Naive B cell (primary cell): ENCODE results near the gene MROH9. TPM values are rescaled to one million over a fixed set of nuclear protein-coding genes. Genes with fewer than 3 reads are reported as not detected.

ENCODE experiments used
- ATAC-seq, 2 donors: fragments of 150-1000 bp; cut with Tn5 transposase; 2 replicates each; pipeline ENCODE4 v1.10.0; 2021; ENCODE audit warnings: low read depth in 2 of 2, mild to moderate bottlenecking in 2 of 2, moderate library complexity in 2 of 2
- DNase-seq: peaks from one replicate; pipeline ENCODE4 v3.0.0; 2022
- H3K27ac Mint-ChIP-seq, 6 donors: one replicate each; pipeline ENCODE4 v1.8.0; 2020 to 2022; ENCODE audit warnings: mild to moderate bottlenecking in 6 of 6, mixed read lengths in 6 of 6, moderate library complexity in 5 of 6, inconsistent platforms in 2 of 6
- H3K27me3 Mint-ChIP-seq, 3 donors: one replicate each; pipeline ENCODE4 v1.8.0; 2021 to 2022; ENCODE audit warnings: mixed read lengths in 3 of 3, mild to moderate bottlenecking in 1 of 3
- H3K36me3 Mint-ChIP-seq, 2 donors: one replicate each; pipeline ENCODE4 v1.8.0; 2020 to 2022; ENCODE audit warnings: mixed read lengths in 2 of 2, inconsistent platforms in 1 of 2, mild to moderate bottlenecking in 1 of 2
- H3K4me1 Mint-ChIP-seq, 3 donors: one replicate each; pipeline ENCODE4 v1.8.0; 2020 to 2022; ENCODE audit warnings: mixed read lengths in 3 of 3, inconsistent platforms in 1 of 3, mild to moderate bottlenecking in 1 of 3, moderate library complexity in 1 of 3
- H3K4me3 Mint-ChIP-seq, 8 donors: one replicate each; pipeline ENCODE4 v1.8.0; 2020 to 2022; ENCODE audit warnings: mild to moderate bottlenecking in 8 of 8, mixed read lengths in 8 of 8, moderate library complexity in 8 of 8, inconsistent platforms in 2 of 8
- H3K9me3 Mint-ChIP-seq, 7 donors: one replicate each; pipeline ENCODE4 v1.8.0; 2020 to 2022; ENCODE audit warnings: mixed read lengths in 7 of 7, mild to moderate bottlenecking in 5 of 7, inconsistent platforms in 2 of 7, moderate library complexity in 1 of 7
- polyA plus RNA-seq, 6 donors: library from polyadenylated mRNA; unstranded; fragments of 300-500 nt; fragmentation: Illumina TruSeq; gene quantifications; one replicate each; pipeline ENCODE4 v1.2.3, GENCODE V29; 2021; ENCODE audit warnings: low read depth in 6 of 6

Gene MROH9
- polyA plus RNA-seq, 6 donors from 2014 or later, result not detected

DNA sequence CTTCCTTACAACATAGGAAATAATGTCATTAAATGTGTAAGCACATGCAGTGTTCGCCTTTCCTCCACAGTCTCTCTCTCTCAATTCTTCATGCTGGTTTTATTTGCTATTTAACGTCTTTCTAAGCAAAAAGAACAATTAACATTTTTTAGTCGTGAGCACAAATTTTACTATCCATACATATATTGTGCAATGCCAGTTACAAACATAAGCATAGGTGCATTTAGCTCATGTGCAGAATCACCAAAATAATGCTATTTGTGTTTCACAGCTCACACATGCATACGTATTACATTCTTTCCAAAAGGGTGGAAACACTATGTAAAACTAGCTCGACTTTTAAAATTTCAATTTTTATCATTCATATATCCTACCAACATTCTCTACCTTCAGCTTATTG, 52.1 kb downstream of the MROH9 start:
- Mint-ChIP-seq H3K9me3 (no peaks in the 10 kb centered on the region), H3K4me3 (no peak overlapping the region), H3K36me3 (no peaks in the 10 kb centered on the region), H3K27me3 (no peaks in the 10 kb centered on the region), H3K27ac (no peak overlapping the region), H3K4me1 (no peaks in the 10 kb centered on the region)
- ATAC-seq (no peak), DNase-seq (no peak)

DNA sequence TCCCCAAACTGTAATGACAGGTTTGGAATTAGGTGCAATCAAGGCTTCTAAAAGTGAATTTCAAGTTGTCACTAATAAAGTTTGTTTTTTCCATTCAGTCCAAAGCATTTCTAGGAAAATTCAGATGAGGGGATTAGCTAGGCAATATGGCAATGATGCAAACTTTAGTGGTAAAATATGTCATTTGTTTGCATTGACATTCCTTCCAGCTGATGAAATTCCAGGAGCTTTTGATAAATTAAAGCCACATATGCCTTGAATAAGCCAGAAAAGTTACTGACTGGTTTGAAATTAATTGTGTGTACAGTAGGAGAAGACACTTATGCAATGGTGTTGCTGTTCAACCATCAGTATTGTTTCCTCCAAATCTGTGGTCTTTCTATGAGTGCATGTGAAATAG, 57.8 kb downstream of the MROH9 start:
- no peak overlapping the region for H3K27ac Mint-ChIP-seq
- H3K4me1 Mint-ChIP-seq, result no peaks in the 10 kb centered on the region
- no peak overlapping the region for H3K4me3 Mint-ChIP-seq
- H3K9me3 Mint-ChIP-seq, result peaks cover 0 to under 1% (median 0%) of the 10 kb centered on the region in 7 donors
- DNase-seq (no peak), ATAC-seq (no peak)
- H3K27me3 Mint-ChIP-seq, result no peaks in the 10 kb centered on the region
- H3K36me3 Mint-ChIP-seq, result no peaks in the 10 kb centered on the region

DNA sequence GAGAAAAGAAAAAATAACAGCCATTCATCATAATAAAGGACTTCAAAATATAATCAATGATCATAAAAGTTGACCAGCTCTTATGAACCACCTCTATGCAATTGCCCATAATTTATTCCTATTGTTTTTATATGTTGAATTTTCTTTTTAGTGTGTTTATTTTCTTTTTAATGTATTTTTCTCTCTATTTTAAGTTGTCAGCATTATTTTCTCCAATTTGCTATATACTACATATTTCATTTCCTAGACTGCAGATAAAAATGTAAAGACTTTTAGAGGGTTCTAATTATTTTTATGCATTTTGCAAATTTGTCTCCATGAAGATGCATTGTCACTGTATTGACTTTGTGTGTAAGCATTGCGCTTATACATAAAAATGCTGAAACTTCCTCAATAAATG, 58.4 kb downstream of the MROH9 start:
- Mint-ChIP-seq H3K9me3 (peaks cover 0 to 2% (median 0%) of the 10 kb centered on the region in 7 donors), H3K4me1 (no peaks in the 10 kb centered on the region), H3K36me3 (no peaks in the 10 kb centered on the region), H3K27ac (no peak overlapping the region), H3K27me3 (no peaks in the 10 kb centered on the region), H3K4me3 (no peak overlapping the region)
- no peak for DNase-seq
- ATAC-seq, result no peak

DNA sequence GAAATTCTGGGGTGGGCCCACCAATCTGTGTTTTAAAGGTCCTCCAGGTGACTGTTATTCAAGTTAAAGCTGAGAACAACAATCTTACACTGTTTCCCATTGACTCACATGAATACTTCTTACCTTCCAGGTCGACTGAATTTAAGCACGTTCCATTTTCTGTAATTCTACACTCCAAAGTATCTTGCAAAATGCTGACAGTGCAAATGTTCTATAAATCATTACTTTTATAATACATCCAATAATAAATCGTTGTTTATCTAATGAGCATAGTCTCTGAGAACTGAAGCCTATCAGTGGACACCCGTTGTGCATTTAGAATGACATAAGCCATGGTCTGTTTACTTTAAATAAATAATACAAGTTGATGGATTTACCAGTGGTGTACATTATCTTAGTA, 79.5 kb downstream of the MROH9 start:
- peaks cover 0 to 10% (median 4%) of the 10 kb centered on the region in 7 donors for H3K9me3 Mint-ChIP-seq
- H3K4me1 Mint-ChIP-seq, result no peaks in the 10 kb centered on the region
- H3K27me3 Mint-ChIP-seq, result peaks cover 0 to 12% (median 6%) of the 10 kb centered on the region in 3 donors
- ATAC-seq (no peak), DNase-seq (no peak)
- H3K36me3 Mint-ChIP-seq, result no peaks in the 10 kb centered on the region
- H3K4me3 Mint-ChIP-seq, result no peak overlapping the region
- no peak overlapping the region for H3K27ac Mint-ChIP-seq

DNA sequence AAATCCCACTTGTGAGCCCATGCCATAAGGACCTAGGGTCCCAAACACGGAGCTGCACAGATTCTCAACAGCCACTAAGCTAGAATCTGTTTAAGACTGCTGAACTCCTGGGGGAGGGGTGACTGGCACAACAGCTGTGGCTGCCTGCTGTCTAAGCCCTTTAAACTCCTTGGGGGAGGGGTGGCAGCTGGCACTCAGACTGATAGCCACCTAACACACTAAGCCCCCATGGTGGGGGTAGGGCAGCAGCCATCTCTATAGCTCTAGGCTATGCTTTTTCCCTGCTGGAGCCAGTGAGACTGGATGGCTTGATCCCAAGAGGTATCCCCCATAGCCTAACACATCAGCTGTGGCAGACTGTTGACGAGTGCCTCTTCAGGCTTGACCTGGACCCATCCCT, 82.1 kb downstream of the MROH9 start:
- DNase-seq (no peak), ATAC-seq (no peak)
- Mint-ChIP-seq H3K9me3 (peaks cover 0 to 24% (median 13%) of the 10 kb centered on the region in 7 donors), H3K27me3 (peaks cover 0 to 6% (median 5%) of the 10 kb centered on the region in 3 donors), H3K4me1 (no peaks in the 10 kb centered on the region), H3K36me3 (no peaks in the 10 kb centered on the region), H3K27ac (no peak overlapping the region), H3K4me3 (no peak overlapping the region)

DNA sequence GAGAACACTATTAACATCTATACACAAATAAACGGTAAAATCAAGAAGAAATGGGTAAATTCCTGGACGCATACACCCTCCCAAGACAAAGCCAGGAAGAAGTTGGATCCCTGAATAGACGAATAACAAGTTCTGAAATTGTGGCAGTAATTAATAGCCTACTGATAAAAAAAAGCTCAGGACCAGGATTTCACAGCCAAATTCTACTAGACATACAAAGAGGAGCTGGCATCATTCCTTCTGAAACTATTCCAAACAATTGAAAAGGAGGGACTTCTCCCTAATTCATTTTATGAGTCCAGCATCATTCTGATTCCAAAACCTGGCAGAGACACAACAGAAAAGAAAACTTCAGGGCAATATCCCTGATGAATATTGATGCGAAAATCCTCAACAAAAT, 84.6 kb downstream of the MROH9 start:
- Mint-ChIP-seq H3K36me3 (no peaks in the 10 kb centered on the region), H3K27me3 (peaks cover 0 to 5% (median 0%) of the 10 kb centered on the region in 3 donors), H3K9me3 (peaks cover 0 to 25% (median 14%) of the 10 kb centered on the region in 7 donors), H3K4me1 (no peaks in the 10 kb centered on the region), H3K27ac (no peak overlapping the region), H3K4me3 (no peak overlapping the region)
- DNase-seq, result no peak
- no peak for ATAC-seq

DNA sequence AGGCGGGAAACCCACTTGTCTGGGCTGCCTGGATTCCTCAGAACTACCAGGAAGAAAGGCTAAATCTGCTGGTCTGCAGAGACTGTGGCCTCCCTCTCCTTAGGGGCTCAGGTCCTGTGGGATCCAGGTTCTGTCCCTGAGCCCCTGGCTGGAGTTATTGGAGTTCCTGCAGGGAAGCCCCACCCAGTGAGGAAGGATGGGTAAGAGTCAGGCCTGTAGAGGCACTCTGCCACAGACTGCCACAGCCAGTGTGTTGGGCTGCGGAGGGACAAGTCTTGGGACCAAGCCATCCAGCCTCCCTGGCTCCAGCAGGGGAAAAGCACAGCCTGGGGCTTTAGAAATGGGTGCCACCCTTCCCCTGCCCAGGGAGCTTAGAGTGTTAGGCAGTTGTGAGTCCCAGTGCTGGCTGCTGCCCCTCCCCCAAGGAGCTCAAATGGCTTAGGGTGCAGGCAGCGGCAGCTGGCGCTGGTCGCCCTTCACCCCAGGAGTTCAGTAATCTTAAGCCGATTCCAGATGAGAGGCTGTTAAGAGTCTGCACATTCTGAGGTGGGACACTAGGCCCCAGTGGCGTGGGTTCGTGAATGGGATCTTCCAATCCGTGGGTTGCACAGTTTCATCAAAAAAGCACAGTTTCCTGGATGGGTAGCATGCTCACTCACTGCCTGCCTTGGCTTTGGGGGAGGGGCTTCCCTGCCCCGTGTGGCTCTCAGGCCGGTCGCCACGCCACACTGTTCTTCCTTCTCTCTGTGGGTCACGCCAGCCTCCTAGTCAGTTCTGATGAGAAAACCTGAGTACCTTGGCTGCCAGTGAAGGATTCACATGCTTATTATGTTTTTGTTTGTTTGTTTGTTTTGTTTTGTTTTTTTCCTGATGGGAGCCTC, 97.7 kb downstream of the MROH9 start:
- Mint-ChIP-seq H3K4me1 (no peaks in the 10 kb centered on the region), H3K27me3 (peaks cover 0 to 28% (median 6%) of the 10 kb centered on the region in 3 donors), H3K4me3 (peak overlapping the region in 1 of 8 donors; percentile 20), H3K9me3 (peaks cover 0 to 15% (median 10%) of the 10 kb centered on the region in 7 donors), H3K36me3 (no peaks in the 10 kb centered on the region), H3K27ac (no peak overlapping the region)
- DNase-seq (no peak), ATAC-seq (no peak)

DNA sequence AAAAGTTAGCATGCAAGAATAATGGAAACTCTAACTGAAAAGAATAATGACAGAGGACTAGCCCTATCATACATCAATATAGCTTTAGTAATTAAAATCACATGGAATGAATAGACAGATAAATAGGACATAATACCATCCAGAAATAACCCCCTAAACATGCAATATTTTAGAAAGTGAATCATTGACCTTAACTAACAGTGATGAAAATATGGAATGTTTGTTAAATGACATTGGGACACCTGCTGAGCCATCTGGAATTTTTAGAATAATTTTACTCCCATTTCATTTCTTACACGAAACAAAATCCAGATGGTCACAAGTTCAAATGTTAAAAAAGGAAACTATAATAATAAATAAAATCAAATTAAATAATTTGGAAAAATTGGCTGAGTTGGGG, 102.3 kb downstream of the MROH9 start:
- Mint-ChIP-seq H3K4me1 (no peaks in the 10 kb centered on the region), H3K27me3 (peaks cover 0 to 5% (median 3%) of the 10 kb centered on the region in 3 donors)
- ATAC-seq, result no peak

DNA sequence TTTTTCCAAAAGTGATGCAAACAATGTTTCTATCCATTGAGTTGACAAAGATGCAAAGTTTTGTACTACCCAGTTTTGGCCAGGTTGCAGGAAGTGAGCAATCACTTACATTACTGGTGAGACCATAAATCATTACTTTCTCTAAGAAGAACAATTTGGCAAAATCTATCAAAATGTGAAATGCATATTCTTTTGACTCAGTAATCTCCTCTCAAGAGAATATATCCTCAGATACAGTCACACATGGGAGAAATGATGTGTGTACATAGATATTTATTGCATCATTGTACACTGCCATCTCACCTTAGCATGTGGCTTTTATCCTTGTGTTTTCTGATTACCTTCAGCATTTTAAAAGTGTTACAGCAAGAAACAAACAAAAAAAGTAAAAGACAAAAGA, 103.0 kb downstream of the MROH9 start:
- DNase-seq, result no peak
- ATAC-seq, result no peak
- H3K27ac Mint-ChIP-seq, result no peak overlapping the region
- H3K27me3 Mint-ChIP-seq, result peaks cover 0 to 4% (median 3%) of the 10 kb centered on the region in 3 donors
- H3K9me3 Mint-ChIP-seq, result peaks cover 3 to 8% (median 5%) of the 10 kb centered on the region in 7 donors
- H3K4me3 Mint-ChIP-seq, result no peak overlapping the region
- H3K36me3 Mint-ChIP-seq, result no peaks in the 10 kb centered on the region
- no peaks in the 10 kb centered on the region for H3K4me1 Mint-ChIP-seq

More for the DNA sequence above, 102.3 kb downstream of the MROH9 start:
- Mint-ChIP-seq H3K4me3 (no peak overlapping the region), H3K36me3 (no peaks in the 10 kb centered on the region), H3K27ac (no peak overlapping the region), H3K9me3 (peaks cover 2 to 4% (median 3%) of the 10 kb centered on the region in 7 donors)
- DNase-seq, result no peak

DNA sequence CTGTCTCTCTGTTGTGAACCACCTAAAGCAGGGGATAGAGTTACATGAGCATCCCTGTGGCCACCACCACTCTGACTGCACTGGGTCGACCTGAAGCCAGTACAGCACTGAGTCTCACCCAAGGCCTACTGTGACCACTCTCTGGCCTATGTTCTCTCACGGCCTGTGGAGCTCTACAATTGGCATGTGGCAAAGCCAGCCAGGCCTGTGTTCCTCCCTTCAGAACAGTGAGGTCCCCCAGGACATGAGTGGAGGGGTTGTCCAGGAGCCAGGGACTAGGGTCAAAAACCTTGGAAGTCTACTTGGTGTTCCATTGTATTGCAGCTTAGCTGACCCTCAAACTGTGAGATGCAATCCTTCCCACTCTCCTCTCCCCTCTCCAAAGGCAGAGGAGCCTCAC, 112.7 kb downstream of the MROH9 start:
- peaks cover 0 to 10% of the 10 kb centered on the region in 2 donors for H3K36me3 Mint-ChIP-seq
- no peak overlapping the region for H3K4me3 Mint-ChIP-seq
- no peaks in the 10 kb centered on the region for H3K27me3 Mint-ChIP-seq
- H3K27ac Mint-ChIP-seq, result no peak overlapping the region
- H3K9me3 Mint-ChIP-seq, result peaks cover 9 to 57% (median 34%) of the 10 kb centered on the region in 7 donors
- DNase-seq, result no peak
- no peaks in the 10 kb centered on the region for H3K4me1 Mint-ChIP-seq
- ATAC-seq, result no peak

DNA sequence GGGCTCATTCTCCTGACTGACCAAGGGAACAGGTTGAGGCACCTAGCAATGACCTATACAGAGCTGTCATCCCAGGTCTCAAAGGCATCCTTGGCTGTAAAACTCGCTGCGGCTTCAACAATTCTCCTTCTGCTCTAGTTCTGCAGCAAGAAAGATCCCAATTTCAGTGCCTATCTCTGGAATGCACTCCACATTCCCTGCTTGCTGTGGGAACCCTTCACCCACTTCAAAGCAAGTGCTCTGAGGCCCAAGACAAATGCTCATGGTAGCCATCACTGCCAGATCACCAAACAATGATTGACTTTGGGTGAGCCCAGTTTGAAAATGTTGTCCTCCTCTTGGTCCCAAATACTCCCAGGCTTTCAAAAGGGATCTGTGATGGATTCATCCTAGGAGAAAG, 117.6 kb downstream of the MROH9 start:
- Mint-ChIP-seq H3K4me1 (no peaks in the 10 kb centered on the region), H3K36me3 (no peaks in the 10 kb centered on the region), H3K9me3 (peaks cover 7 to 30% (median 12%) of the 10 kb centered on the region in 7 donors), H3K4me3 (no peak overlapping the region), H3K27me3 (no peaks in the 10 kb centered on the region), H3K27ac (no peak overlapping the region)
- ATAC-seq (no peak), DNase-seq (no peak)

DNA sequence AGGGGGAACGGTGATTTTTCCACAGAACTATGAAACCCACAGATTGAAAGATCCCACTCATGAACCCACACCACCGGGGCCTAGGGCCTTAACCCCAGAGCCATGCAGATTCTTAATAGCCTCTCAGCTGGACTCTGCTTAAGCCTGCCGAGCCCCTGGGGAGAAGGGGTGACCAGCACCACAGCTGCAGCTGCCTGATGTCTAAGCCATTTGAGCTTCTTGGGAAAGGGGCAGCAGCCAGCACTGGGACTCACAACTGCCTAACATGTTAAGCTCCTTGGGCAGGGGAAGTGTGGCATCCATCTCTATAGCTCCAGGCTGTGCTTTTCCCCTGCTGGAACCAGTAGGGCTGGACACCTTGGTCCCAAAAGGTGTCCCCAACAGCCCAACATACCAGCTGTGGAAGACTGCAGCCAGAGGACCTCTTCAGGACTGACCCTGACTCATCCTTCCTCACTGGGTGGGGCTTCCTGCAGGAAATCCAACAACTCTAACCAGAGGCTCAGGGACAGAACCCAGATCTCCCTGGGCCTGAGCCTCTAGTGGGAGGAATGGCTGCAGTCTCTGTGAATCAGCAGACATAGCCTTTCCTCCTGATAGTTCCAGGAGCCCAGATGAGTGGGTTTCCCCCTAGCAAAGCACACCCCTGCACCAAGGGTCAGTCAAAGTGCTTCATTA, 120.8 kb downstream of the MROH9 start:
- Mint-ChIP-seq H3K4me1 (no peaks in the 10 kb centered on the region), H3K27ac (no peak overlapping the region), H3K27me3 (no peaks in the 10 kb centered on the region), H3K4me3 (no peak overlapping the region), H3K36me3 (no peaks in the 10 kb centered on the region), H3K9me3 (peaks cover 4 to 12% (median 8%) of the 10 kb centered on the region in 7 donors)
- ATAC-seq (no peak), DNase-seq (no peak)

DNA sequence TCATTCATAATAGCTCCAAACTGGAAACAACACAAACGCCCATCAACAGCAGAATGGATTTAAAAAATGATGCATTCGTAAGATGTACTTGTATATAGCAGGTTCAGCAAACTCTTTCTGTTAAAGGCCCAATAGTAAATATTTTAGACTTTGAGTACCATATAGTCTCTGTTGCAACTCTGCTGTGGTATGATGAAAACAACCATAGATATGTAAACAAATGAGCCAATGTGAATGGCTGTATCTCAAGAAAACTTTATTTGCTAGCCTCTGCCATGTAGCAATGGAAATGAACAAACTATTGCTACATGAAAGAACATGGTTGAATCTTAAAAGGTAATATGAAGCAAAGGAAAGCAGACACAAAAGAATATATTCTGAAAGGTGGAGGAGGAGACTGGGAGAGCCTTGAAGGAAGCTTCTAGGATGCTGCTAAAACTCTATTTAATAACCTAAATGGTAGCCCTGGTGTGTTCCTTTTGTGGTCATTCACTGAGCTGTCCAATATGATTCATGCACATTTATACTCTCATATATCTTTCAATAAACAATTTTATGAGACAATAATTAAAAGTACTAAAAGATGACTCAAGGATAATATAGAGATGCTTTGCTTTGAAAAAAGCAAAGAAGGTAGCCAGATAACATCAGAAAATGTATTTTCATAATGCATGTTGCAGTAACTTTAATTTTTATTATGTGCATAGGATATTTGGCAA, 126.2 kb downstream of the MROH9 start:
- no peaks in the 10 kb centered on the region for H3K4me1 Mint-ChIP-seq
- DNase-seq (no peak), ATAC-seq (no peak)
- no peak overlapping the region for H3K4me3 Mint-ChIP-seq
- H3K9me3 Mint-ChIP-seq, result peaks cover 0 to 8% (median 3%) of the 10 kb centered on the region in 7 donors
- no peaks in the 10 kb centered on the region for H3K27me3 Mint-ChIP-seq
- H3K36me3 Mint-ChIP-seq, result no peaks in the 10 kb centered on the region
- no peak overlapping the region for H3K27ac Mint-ChIP-seq
